Activated B cell treated with CpG ODN at 0.5 μM for 24 hours (primary cell): ENCODE data around the gene ATG13. TPM values are rescaled to one million over a fixed set of nuclear protein-coding genes. Genes with fewer than 3 reads are reported as not detected.

ENCODE experiments used
- ATAC-seq: fragments of 200-7000 bp; cut with Tn5 transposase; one replicate; pipeline ENCODE4 v1.10.0; 2021; ENCODE audit warnings: low read depth, mild to moderate bottlenecking, moderate library complexity
- CTCF ChIA-PET: fragments of 350-600 bp; sonication (Branson Sonifier 250); formaldehyde crosslinking; loops from one replicate; lab custom pipeline; 2021; ENCODE audit warnings: antibody characterized with exemption; lab: Charles Lee
- POLR2A ChIA-PET: fragments of 350-600 bp; sonication (Branson Sonifier 250); formaldehyde crosslinking; loops from one replicate; lab custom pipeline; 2021; ENCODE audit warnings: antibody characterized with exemption; lab: Charles Lee
- DNase-seq: peaks from one replicate; pipeline ENCODE4 v3.0.0; 2022
- H3K27ac Mint-ChIP-seq: one replicate; pipeline ENCODE4 v1.8.0; 2020; ENCODE audit warnings: mixed read lengths
- H3K27me3 Mint-ChIP-seq: one replicate; pipeline ENCODE4 v1.8.0; 2021; ENCODE audit warnings: mixed read lengths
- H3K36me3 Mint-ChIP-seq: one replicate; pipeline ENCODE4 v1.8.0; 2021; ENCODE audit warnings: low read depth, mixed read lengths
- H3K4me1 Mint-ChIP-seq: one replicate; pipeline ENCODE4 v1.8.0; 2021; ENCODE audit warnings: mixed read lengths
- H3K4me3 Mint-ChIP-seq: one replicate; pipeline ENCODE4 v1.8.0; 2020; ENCODE audit warnings: mild to moderate bottlenecking, mixed read lengths
- H3K9me3 Mint-ChIP-seq: one replicate; pipeline ENCODE4 v1.8.0; 2020; ENCODE audit warnings: mixed read lengths
- intact Hi-C: fragments of 100-400 bp; cut with micrococcal nuclease; formaldehyde crosslinking; loops from one replicate; pipeline ENCODE4 v1.15.1; 2024
- total RNA-seq: library from RNA; stranded (reverse); gene quantifications from 2 replicates; pipeline ENCODE4 v1.2.3, GENCODE V29; 2022
- TF ChIP-seq, protein P1 (sequence below): fragments of 200-600 bp; IDR thresholded peaks from one replicate; pipeline ENCODE4 v1.8.0; 2022; ENCODE audit warnings: antibody characterized with exemption, mild to moderate bottlenecking

The ATG13 gene
- total RNA-seq, 1 donor from 2014 or later = 73.7 TPM

DNA sequence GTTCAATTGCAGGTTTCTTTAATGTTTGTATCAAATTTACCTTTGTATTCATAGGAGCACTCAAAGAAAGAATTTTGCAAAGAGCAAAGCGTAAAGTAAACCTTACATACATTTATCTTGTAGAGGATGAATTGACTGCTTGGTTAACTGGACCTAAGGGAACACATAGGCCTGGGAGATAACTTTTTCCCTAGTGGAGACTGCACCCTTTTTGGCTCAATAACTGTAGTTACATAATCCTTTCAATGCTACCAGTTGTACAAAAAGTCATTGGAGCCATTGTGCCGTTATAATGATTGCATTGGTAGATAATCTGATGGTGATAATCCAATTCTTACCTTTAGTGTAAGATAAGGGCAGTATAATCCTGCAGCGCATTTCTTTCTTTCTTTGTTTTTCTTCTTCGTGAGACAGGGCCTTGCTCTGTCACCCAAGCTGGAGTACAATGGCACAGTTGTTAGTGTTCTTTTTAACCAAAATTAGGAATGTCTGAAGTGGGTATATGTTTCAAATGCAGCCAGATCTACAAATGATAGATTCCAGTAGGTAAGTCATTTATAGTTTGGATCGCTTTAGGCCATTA, 18.3 kb downstream of the ATG13 start:
- ChIA-PET POLR2A (no interaction called here), CTCF (no interaction called here)
- Mint-ChIP-seq H3K36me3 (peaks cover 53% of the 10 kb centered on the region), H3K4me3 (no peak overlapping the region), H3K9me3 (no peaks in the 10 kb centered on the region), H3K27me3 (no peaks in the 10 kb centered on the region), H3K27ac (no peak overlapping the region), H3K4me1 (no peaks in the 10 kb centered on the region)
- intact Hi-C loops = no loop called here
- DNase-seq = no peak
- no peak for ATAC-seq
- TF ChIP-seq, protein P1, sequence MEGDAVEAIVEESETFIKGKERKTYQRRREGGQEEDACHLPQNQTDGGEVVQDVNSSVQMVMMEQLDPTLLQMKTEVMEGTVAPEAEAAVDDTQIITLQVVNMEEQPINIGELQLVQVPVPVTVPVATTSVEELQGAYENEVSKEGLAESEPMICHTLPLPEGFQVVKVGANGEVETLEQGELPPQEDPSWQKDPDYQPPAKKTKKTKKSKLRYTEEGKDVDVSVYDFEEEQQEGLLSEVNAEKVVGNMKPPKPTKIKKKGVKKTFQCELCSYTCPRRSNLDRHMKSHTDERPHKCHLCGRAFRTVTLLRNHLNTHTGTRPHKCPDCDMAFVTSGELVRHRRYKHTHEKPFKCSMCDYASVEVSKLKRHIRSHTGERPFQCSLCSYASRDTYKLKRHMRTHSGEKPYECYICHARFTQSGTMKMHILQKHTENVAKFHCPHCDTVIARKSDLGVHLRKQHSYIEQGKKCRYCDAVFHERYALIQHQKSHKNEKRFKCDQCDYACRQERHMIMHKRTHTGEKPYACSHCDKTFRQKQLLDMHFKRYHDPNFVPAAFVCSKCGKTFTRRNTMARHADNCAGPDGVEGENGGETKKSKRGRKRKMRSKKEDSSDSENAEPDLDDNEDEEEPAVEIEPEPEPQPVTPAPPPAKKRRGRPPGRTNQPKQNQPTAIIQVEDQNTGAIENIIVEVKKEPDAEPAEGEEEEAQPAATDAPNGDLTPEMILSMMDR = no peak

DNA sequence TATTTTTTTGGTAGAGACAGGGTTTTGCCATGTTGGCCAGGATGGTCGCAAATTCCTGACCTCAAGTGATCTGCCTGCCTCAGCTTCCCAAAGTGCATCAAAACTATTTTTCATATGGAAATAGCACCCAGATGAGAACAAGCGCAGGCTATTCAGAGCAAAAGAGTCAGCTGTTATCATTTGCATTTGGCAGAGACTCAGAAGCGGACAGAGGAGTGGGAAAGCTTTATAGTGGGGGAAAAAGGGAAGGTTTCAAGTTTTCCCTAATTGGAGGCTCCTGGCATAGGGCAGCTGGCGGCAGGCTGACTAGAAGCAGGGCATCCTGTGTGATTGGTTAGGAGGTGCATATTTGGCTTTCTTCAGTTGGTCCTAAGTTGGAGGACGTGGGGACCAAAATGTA, 20.2 kb downstream of the ATG13 start:
- H3K27me3 Mint-ChIP-seq = no peaks in the 10 kb centered on the region
- no peak overlapping the region for H3K27ac Mint-ChIP-seq
- H3K4me3 Mint-ChIP-seq = no peak overlapping the region
- DNase-seq (no peak), ATAC-seq (no peak)
- peaks cover 42% of the 10 kb centered on the region for H3K36me3 Mint-ChIP-seq
- H3K4me1 Mint-ChIP-seq = no peaks in the 10 kb centered on the region
- TF ChIP-seq, protein P1 = no peak
- CTCF ChIA-PET = no interaction called here
- no peaks in the 10 kb centered on the region for H3K9me3 Mint-ChIP-seq
- POLR2A ChIA-PET = no interaction called here
- intact Hi-C loops = no loop called here

DNA sequence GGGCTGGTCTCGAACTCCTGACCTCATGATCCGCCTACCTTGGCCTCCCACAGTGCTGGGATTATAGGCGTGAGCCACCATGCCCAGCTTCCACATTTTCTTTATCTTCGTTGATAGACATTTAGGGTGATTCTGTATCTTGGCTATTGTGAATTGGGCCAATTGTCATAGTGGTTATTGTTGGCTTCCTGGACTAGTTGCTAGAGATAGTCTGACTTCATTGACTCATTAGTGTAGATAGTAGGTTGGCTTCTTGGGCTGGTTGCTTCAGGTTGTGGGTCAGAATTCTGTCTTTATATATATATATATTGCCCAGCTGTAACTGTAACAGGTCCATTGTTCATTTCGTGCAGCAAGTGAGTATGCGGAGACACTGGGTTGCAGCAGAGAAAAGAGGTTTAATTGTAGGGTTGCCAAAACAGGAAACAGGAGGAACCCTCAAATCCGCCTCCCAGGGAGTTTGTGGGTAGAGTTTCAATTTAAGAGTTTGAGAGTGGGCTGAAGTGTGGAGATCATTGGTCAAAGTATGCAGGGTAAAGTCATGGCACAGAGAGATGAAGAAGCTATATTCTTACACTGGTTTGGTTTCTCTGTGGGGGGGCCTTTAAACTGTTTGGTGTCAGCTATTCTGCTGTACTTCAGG, 22.0 kb downstream of the ATG13 start:
- H3K36me3 Mint-ChIP-seq = peaks cover 56% of the 10 kb centered on the region
- ChIA-PET POLR2A (interaction anchor here (0.5 kb wide), 1 partner anchor 22 kb away, joined by 3 read pairs; the partner anchor contains the start of gene ATG13), CTCF (no interaction called here)
- no peak for DNase-seq
- intact Hi-C loops = no loop called here
- H3K4me1 Mint-ChIP-seq = no peaks in the 10 kb centered on the region
- H3K27ac Mint-ChIP-seq = no peak overlapping the region
- no peaks in the 10 kb centered on the region for H3K27me3 Mint-ChIP-seq
- TF ChIP-seq, protein P1 = no peak
- H3K9me3 Mint-ChIP-seq = no peaks in the 10 kb centered on the region
- ATAC-seq = no peak
- no peak overlapping the region for H3K4me3 Mint-ChIP-seq

DNA sequence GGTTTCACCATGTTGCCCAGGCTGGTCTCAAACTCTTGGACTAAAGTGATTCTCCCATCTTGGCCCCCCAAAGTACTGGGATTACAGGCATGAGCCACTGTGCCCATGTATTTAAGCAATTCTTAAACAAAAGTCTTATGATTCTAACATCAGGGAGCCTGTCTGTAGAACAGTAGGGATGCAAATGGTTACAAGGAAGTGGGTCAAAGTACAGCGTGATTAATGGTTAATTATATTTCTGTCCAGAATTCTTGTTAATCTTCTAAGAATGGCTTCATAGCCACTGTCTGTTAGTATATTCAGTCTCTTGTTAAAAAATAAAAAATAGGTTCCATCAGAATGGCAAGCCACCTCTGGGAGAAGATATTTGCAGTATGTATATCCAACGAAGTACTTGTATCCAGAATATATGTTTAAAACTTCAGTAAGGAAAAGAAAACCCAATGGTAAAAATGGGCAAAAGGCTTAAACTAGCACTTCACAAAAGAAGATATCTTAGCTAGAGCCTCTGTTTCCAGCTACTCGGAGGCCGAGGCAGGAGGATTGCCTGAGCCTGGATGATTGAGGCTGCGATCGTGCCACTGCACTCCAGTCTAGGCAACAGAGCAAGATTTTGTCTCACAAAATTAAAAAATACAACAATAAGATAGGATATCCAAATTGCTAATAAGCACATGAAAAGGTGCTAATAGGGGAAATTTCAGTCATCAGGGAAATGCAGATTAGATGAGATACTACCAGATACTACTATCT, 22.9 kb downstream of the ATG13 start:
- Mint-ChIP-seq H3K4me1 (no peaks in the 10 kb centered on the region), H3K27ac (no peak overlapping the region), H3K4me3 (no peak overlapping the region), H3K36me3 (peaks cover 63% of the 10 kb centered on the region), H3K9me3 (no peaks in the 10 kb centered on the region), H3K27me3 (no peaks in the 10 kb centered on the region)
- ChIA-PET CTCF (no interaction called here), POLR2A (no interaction called here)
- ATAC-seq (no peak), DNase-seq (no peak)
- TF ChIP-seq, protein P1 = no peak
- intact Hi-C loops = no loop called here

DNA sequence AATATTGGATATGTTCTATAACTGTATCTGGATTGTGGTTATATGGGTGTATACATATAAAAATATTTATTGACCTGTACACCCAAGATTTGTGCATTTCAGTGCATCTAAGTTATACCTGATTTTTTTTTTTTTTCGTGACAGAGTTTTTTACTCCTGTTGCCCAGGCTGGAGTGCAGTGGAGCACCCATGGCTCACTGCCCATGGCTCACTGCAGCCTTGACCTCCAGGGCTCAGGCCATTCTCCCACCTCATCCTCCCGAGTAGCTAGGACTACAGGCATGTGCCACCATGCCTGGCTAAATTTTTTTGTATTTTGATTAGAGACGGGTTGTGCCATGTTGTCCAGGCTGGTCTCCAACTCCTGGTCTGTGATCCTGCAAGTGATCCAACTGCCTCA, 24.3 kb downstream of the ATG13 start:
- TF ChIP-seq, protein P1 = no peak

More for the DNA sequence above, 24.3 kb downstream of the ATG13 start:
- peaks cover 67% of the 10 kb centered on the region for H3K36me3 Mint-ChIP-seq
- CTCF ChIA-PET = no interaction called here
- H3K4me1 Mint-ChIP-seq = no peaks in the 10 kb centered on the region
- DNase-seq (no peak), ATAC-seq (no peak)
- POLR2A ChIA-PET = no interaction called here
- H3K27me3 Mint-ChIP-seq = no peaks in the 10 kb centered on the region
- no peaks in the 10 kb centered on the region for H3K9me3 Mint-ChIP-seq
- no peak overlapping the region for H3K4me3 Mint-ChIP-seq
- intact Hi-C loops = no loop called here
- no peak overlapping the region for H3K27ac Mint-ChIP-seq
